ENCODE data around the gene INPP5A.
"Not testable (repeated sequence)": the region's sequence is repeated elsewhere in the genome, so short reads cannot be mapped to it uniquely, and the experiment has no call there.

The INPP5A gene

DNA sequence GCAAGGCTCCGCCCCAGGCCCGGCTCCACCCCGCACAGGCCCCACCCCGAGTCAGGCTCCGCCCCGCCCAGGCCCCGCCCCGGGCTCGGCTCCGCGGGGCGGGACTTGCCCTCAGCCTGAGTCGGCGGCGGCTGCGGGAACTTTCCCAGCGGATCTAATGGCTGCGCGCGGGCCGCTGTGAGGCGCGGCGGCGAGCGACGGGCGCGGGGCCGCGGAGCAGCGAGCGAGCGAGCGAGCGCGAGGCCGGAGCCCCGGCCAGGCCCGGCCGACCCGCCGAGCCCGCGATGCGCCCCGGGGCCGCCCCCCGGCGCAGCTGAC lies at the start of gene INPP5A:
Gene INPP5A (plus strand): TSS at position 104 of the 318 bp plus-strand sequence. CDS start 310 bp downstream, outside the sequence.
- in situ Hi-C loops (cut with HindIII; ENCODE audit: low sequenced_read_pairs): no loop called here

DNA sequence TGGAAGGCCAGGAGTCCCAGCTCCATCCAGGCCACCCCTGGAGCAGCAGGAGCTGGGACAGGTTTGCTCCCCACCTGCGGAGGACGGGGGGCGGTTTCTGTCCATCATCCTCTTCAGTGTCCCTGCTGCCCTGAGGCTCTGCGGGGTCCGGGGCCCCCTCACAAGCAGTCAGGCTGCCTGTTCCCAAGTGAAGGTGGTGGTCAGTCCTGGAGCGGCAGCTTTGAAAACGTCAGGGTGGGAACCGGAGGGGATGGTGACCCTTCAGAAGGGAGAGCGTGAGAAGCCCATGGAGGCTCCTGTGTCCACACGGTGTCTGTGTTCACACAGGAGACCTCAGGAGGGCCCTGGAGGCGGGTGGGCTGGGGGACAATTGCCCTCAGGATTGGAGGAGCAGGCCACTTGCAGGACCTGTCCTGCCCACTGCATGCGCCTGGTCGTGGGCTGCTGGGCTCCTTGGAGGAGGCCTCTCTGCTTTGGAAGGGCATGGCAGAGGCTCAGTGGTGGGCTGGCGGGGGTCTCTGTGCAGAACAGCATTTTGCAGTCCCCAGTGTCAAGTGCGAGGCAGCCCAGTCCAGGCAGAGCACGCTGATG lies 49.3 kb upstream of the INPP5A start:
- in situ Hi-C loops (cut with HindIII; ENCODE audit: low sequenced_read_pairs): no loop called here

- in situ Hi-C loops (cut with HindIII; ENCODE audit: low sequenced_read_pairs): no loop called here
Measured at GRCh38 chr10:132489053-132489703, 48.4 kb upstream of the INPP5A start.

DNA sequence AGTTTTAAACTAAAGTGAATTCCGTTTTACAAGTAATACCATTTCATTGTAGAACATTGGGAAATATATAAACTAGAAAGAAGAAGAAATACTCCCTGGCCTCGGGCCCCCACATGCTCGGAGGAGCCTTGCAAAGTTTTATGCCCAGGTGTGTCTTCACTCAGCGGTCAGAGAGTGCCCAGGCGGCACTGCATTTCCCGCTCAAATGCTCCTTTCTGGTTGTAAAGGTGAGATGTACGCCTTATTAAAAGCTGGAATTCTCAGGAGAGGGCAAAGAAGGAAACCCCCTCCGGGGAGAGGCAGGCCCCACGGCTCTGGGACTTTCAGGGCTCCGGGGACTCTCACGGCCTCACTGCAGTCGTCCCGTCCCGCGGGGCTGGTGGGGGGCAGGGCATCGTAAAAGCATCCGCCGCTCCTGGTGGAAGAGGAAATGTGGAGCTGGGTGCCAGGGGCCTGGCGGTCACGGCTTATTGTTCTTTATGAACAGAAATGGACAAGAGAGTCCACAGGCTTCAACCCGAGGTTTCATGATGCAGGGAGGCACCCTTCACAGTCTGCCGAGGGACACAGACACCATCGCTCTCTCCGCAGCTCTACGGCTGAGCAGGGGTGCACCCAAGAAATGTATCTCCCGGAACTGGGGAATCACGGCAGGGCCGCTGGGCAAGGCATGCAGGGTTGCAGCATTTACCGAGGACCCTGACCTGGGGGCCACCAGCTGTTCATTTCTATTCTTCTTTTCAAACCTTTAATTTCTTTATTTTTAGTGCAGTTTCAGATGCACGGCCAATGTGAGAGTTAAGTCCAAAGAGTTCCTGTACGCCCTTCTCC lies 47.7 kb upstream of the INPP5A start:
- in situ Hi-C loops (cut with HindIII; ENCODE audit: low sequenced_read_pairs): no loop called here

DNA sequence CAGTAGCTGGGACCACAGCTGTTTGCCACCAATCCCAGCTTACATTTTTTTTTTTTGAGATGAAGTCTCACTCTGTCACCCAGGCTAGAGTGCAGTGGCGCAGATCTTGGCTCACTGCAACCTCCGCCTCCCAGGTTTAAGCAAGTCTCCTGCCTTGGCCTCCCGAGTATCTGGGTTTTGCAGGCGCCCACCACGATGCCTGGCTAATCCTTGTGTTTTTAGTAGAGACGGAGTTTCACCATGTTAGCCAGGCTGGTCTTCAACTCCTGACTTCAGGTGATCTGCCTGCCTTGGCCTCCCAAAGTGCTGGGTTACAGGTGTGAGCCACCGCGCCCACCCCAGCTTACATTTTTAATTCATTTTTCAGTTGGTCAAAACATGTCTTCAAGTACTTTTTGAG lies 46.1 kb upstream of the INPP5A start:
- in situ Hi-C loops (cut with HindIII; ENCODE audit: low sequenced_read_pairs): not testable (repeated sequence)

GRCh38 chr10:132492323-132493025 lies 45.1 kb upstream of the INPP5A start:
- in situ Hi-C loops (cut with HindIII; ENCODE audit: low sequenced_read_pairs): no loop called here

- in situ Hi-C loops (cut with HindIII; ENCODE audit: low sequenced_read_pairs): no loop called here
Measured at GRCh38 chr10:132493246-132493755, 44.3 kb upstream of the INPP5A start.

DNA sequence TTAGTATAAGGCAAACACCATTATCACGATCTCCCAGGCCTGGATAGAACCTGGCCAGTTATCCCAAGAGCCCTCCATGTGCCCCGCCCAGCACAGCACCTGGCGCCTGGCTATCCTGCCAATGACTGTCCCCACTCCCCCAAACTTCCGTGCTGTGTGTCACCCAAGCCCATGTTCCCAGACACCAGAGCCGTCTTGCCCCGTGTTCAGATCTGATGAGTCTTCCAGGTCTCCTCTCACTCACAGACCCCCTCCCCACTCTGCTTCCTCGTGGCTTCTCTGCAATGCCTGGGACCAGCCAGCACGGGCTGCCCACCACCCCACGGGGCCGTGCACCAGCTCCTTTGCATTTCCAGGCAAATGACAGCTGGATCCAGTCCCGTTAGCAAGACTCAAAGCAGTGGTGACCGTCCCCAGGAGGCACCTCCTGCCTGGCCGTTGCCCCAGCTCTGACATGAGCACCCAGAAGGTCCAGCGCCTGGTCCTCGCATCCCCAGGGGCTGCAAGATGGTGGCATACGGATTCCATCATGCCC lies 43.8 kb upstream of the INPP5A start:
- in situ Hi-C loops (cut with HindIII; ENCODE audit: low sequenced_read_pairs): no loop called here

GRCh38 chr10:132494866-132495630 lies 42.5 kb upstream of the INPP5A start:
- in situ Hi-C loops (cut with HindIII; ENCODE audit: low sequenced_read_pairs): no loop called here

GRCh38 chr10:132496360-132497062 lies 41.1 kb upstream of the INPP5A start:
- in situ Hi-C loops (cut with HindIII; ENCODE audit: low sequenced_read_pairs): no loop called here

DNA sequence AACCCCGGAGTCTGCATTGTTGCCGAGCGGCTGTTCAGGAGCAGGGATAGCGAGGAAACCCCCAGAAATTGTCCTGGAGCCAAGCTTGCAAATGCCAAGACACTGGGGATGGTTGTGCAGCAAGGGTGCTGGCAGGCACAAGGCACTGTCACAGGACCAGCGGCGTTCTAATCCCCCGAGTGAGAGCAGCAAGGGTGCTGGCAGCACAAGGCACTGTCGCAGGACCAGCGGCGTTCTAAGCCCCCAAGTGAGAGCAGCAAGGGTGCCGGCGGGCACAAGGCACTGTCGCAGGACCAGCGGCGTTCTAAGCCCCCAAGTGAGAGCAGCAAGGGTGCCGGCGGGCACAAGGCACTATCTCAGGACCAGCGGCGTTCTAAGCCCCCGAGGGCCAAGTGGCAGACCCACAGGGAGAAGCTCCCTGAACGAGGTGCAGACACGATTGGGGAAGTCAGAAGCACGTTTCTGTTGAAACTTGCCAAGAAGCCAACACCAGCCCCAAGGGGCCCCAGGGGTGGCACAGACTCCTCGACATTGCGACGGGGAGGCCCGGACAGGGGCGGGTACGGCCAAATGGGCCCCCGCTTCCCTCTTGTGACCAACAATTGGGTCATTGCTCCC lies 40.4 kb upstream of the INPP5A start:
- in situ Hi-C loops (cut with HindIII; ENCODE audit: low sequenced_read_pairs): no loop called here

GRCh38 chr10:132497861-132498561 lies 39.6 kb upstream of the INPP5A start:
- in situ Hi-C loops (cut with HindIII; ENCODE audit: low sequenced_read_pairs): no loop called here

DNA sequence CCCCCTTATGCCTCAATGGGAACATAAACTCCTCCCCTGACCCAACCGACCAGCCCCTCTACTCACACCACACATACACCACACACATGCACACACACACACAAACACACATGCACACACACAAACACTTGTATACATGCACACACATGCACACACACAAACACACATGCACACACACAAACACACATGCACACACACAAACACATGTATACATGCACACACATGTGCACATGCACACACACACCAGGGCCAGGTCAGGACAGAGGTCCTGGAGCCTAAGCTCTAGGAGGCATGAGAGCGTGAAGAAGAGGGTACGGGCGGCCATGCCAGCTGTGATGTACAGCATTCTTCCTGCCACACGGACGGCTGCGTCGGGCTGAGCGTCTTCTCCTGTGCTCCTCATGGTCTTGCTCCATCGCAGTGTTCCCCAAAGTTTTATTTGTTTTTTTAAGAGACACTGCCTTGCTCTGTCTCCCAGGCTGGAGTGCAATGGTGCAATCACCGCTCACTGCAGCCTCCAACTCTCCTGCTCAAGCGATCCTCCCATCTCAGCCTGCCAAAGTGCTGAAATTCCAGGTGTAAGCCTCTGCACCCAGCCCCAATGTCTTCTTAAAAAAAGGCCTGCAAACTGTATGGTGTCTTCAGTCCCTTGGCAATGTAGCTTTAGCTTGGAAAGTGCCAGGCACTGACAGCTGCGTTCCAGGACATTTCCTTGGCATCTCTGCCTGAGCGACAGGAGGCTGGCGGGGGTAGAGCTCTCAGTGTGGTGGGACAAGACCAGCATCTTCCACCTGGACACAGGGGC lies 38.8 kb upstream of the INPP5A start:
- in situ Hi-C loops (cut with HindIII; ENCODE audit: low sequenced_read_pairs): no loop called here

DNA sequence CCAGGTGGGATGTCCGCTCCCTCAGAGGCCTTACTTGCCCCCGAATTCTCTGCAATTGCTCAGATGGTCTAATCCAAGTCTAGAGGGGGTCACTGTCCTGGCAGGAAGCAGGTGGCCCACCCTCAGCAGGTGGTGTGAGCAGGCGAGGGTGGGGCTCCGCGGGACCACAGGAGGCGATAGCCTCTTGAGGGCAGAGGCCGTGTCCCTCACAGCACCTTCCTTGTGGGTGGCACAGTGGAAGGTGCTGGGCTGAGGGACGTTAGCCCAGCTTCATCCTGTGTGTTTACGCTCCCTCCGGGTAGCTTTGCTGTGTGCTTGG lies 38.3 kb upstream of the INPP5A start:
- in situ Hi-C loops (cut with HindIII; ENCODE audit: low sequenced_read_pairs): no loop called here

GRCh38 chr10:132500781-132501415 lies 36.7 kb upstream of the INPP5A start:
- in situ Hi-C loops (cut with HindIII; ENCODE audit: low sequenced_read_pairs): no loop called here

- in situ Hi-C loops (cut with HindIII; ENCODE audit: low sequenced_read_pairs): no loop called here
Measured at GRCh38 chr10:132502544-132503300, 34.9 kb upstream of the INPP5A start.
